ENCODE data around the gene ADAMTSL2.

Gene ADAMTSL2

GRCh38 chr9:133532937-133533668 lies 1.4 kb upstream of the ADAMTSL2 start:
- H3K4me3 ChIP-seq (ENCODE audit: control insufficient read depth, low read depth, low read length), result no peak overlapping the region
- DNase-seq (ENCODE audit: low read depth), result no peak
- TF ChIP-seq CTCF (IDR thresholded peaks at IDR 0.05; ENCODE audit: control insufficient read depth, insufficient read depth, low read depth, low read length, missing control alignments), result peak; percentile 56

- H3K4me3 ChIP-seq (ENCODE audit: control insufficient read depth, low read depth, low read length), result no peak overlapping the region
- no peak for DNase-seq (ENCODE audit: low read depth)
- no peak for TF ChIP-seq CTCF (IDR thresholded peaks at IDR 0.05; ENCODE audit: control insufficient read depth, insufficient read depth, low read depth, low read length, missing control alignments)
These were observed 647 bp upstream of the ADAMTSL2 start for GRCh38 chr9:133533857-133534256.

GRCh38 chr9:133535306-133535877 lies 888 bp downstream of the ADAMTSL2 start:
- no peak for TF ChIP-seq CTCF (IDR thresholded peaks at IDR 0.05; ENCODE audit: control insufficient read depth, insufficient read depth, low read depth, low read length, missing control alignments)
- DNase-seq (ENCODE audit: low read depth), result no peak
- no peak overlapping the region for H3K4me3 ChIP-seq (ENCODE audit: control insufficient read depth, low read depth, low read length)

DNA sequence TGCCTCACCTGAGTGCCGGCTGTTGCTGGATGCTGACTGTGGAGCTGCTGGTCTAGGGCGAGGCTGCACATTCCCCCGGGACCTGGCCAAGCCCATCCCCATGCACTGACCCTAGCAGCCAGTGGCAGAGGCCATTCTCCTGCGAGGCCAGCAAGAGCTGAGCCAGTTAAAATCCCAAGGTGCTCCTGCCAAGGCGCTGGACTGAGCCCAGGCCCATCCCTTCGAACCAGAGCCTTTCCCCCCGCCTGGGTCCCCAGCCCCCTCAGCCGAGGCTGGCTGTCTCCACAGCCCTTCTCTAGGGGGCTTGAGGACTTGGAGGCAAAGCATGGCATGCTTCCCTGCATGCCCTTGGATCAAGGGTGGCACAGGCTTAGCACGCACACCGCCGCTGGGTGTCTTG lies 1.6 kb downstream of the ADAMTSL2 start:
- no peak for TF ChIP-seq CTCF (IDR thresholded peaks at IDR 0.05; ENCODE audit: control insufficient read depth, insufficient read depth, low read depth, low read length, missing control alignments)
- no peak for DNase-seq (ENCODE audit: low read depth)
- no peak overlapping the region for H3K4me3 ChIP-seq (ENCODE audit: control insufficient read depth, low read depth, low read length)

- no peak for DNase-seq (ENCODE audit: low read depth)
- no peak for TF ChIP-seq CTCF (IDR thresholded peaks at IDR 0.05; ENCODE audit: control insufficient read depth, insufficient read depth, low read depth, low read length, missing control alignments)
- no peak overlapping the region for H3K4me3 ChIP-seq (ENCODE audit: control insufficient read depth, low read depth, low read length)
These were observed 2.0 kb downstream of the ADAMTSL2 start for GRCh38 chr9:133536536-133536935.

GRCh38 chr9:133537257-133537656 lies 2.8 kb downstream of the ADAMTSL2 start:
- no peak for DNase-seq (ENCODE audit: low read depth)
- TF ChIP-seq CTCF (IDR thresholded peaks at IDR 0.05; ENCODE audit: control insufficient read depth, insufficient read depth, low read depth, low read length, missing control alignments), result no peak
- no peak overlapping the region for H3K4me3 ChIP-seq (ENCODE audit: control insufficient read depth, low read depth, low read length)

All from AG09309 (cell line).